Subcutaneous adipose tissue (tissue), 4 donors: ENCODE results near the gene PLXNB2. TPM values are rescaled to one million over a fixed set of nuclear protein-coding genes. Genes with fewer than 3 reads are reported as not detected.

Source experiments
- CTCF ChIP-seq: fragments of 450-650 bp; IDR thresholded peaks from one replicate; pipeline ENCODE4 v1.5.1; 2016; ENCODE audit warnings: low read depth, mild to moderate bottlenecking, control low read depth, antibody characterized with exemption, moderate library complexity
- total RNA-seq, 4 donors: library from RNA; depleted of rRNA; stranded (reverse); fragments of >200 nt; gene quantifications; one replicate each; pipeline ENCODE4 v1.1.0, GENCODE V29; 2016

The PLXNB2 gene
- total RNA-seq, 4 donors from 2014 or later: 59.2 to 128 (median 97.0) TPM

GRCh38 chr22:50260434-50260800 lies 47.0 kb downstream of the PLXNB2 start:
- TF ChIP-seq CTCF: no peak

- TF ChIP-seq CTCF: no peak
Observed at GRCh38 chr22:50259302-50259701, 48.1 kb downstream of the PLXNB2 start.

GRCh38 chr22:50258361-50259292 lies 48.8 kb downstream of the PLXNB2 start:
- no peak for TF ChIP-seq CTCF

GRCh38 chr22:50257451-50258360 lies 49.7 kb downstream of the PLXNB2 start:
- no peak for TF ChIP-seq CTCF

GRCh38 chr22:50257041-50257440 lies 50.4 kb downstream of the PLXNB2 start:
- no peak for TF ChIP-seq CTCF

GRCh38 chr22:50256258-50256862 lies 51.1 kb downstream of the PLXNB2 start:
- TF ChIP-seq CTCF: no peak
